HepG2 (cell line): Measurements from ENCODE around the gene RAC3. TPM values are rescaled to one million over a fixed set of nuclear protein-coding genes. Genes with fewer than 3 reads are reported as not detected.

Experiments used
- CAMTA2 ChIP-seq: sonication (generic); formaldehyde crosslinking; IDR thresholded peaks from 2 replicates; pipeline ENCODE4 v1.4.0; 2020; ENCODE audit warnings: mild to moderate bottlenecking, missing genetic modification reagents, borderline replicate concordance
- CEBPB ChIP-seq: IDR thresholded peaks from 2 replicates; pipeline ENCODE4 v1.6.1; 2011; ENCODE audit warnings: low read depth, low read length, improper control_type of control experiment, borderline replicate concordance
- FOXP1 ChIP-seq, 2 experiments: fragments of 450-650 bp in 1 of 2; IDR thresholded peaks; 2 replicates each; pipeline ENCODE4 v1.6.1; 2017 to 2018; ENCODE audit warnings: antibody characterized with exemption in 1 of 2
- HES4 ChIP-seq: sonication (generic); formaldehyde crosslinking; IDR thresholded peaks from 2 replicates; pipeline ENCODE4 v1.9.0; 2021; ENCODE audit warnings: mild to moderate bottlenecking, missing genetic modification reagents, borderline replicate concordance
- HNF4A ChIP-seq: sonication (generic); formaldehyde crosslinking; IDR thresholded peaks from 2 replicates; pipeline ENCODE4 v1.4.0; 2020; ENCODE audit warnings: missing genetic modification reagents
- KMT2A ChIP-seq: sonication (generic); formaldehyde crosslinking; IDR thresholded peaks from 2 replicates; pipeline ENCODE4 v1.4.0; 2020; ENCODE audit warnings: missing genetic modification reagents
- MAFF ChIP-seq: IDR thresholded peaks from 2 replicates; pipeline ENCODE4 v1.6.1; 2011; ENCODE audit warnings: low read depth, low read length, improper control_type of control experiment
- MBD4 ChIP-seq: IDR thresholded peaks from 2 replicates; pipeline ENCODE4 v1.6.1; 2012; ENCODE audit warnings: low read length, inconsistent platforms, borderline replicate concordance
- NFYB ChIP-seq: sonication (generic); formaldehyde crosslinking; IDR thresholded peaks from 2 replicates; pipeline ENCODE4 v1.4.0; 2020; ENCODE audit warnings: missing genetic modification reagents
- NR2C2 ChIP-seq: sonication (generic); formaldehyde crosslinking; IDR thresholded peaks from 2 replicates; pipeline ENCODE4 v1.4.0; 2020; ENCODE audit warnings: missing genetic modification reagents, mild to moderate bottlenecking, moderate library complexity, borderline replicate concordance
- PAF1 ChIP-seq: IDR thresholded peaks from 2 replicates; pipeline ENCODE4 v1.6.1; 2016; ENCODE audit warnings: missing genetic modification reagents, missing compliant biosample characterization
- RELA ChIP-seq: sonication (generic); formaldehyde crosslinking; IDR thresholded peaks from 2 replicates; pipeline ENCODE4 v1.4.0; 2020; ENCODE audit warnings: missing genetic modification reagents
- SRSF1 ChIP-seq: fragments of 200-400 bp; formaldehyde crosslinking; optimal IDR thresholded peaks from 2 replicates; pipeline ENCODE3; 2017; ENCODE audit warnings: mild to moderate bottlenecking, low read depth, low read length, moderate library complexity
- ZBTB38 ChIP-seq: sonication (generic); formaldehyde crosslinking; IDR thresholded peaks from 2 replicates; pipeline ENCODE4 v1.5.1; 2020; ENCODE audit warnings: mild to moderate bottlenecking, missing genetic modification reagents
- ZNF446 ChIP-seq: sonication (generic); formaldehyde crosslinking; IDR thresholded peaks from 2 replicates; pipeline ENCODE4 v1.5.0; 2020; ENCODE audit warnings: mild to moderate bottlenecking, missing genetic modification reagents
- ZNF556 ChIP-seq: sonication (generic); formaldehyde crosslinking; IDR thresholded peaks from 2 replicates; pipeline ENCODE4 v1.4.0; 2020; ENCODE audit warnings: mild to moderate bottlenecking, missing genetic modification reagents, borderline replicate concordance
- ZSCAN31 ChIP-seq: sonication (generic); formaldehyde crosslinking; IDR thresholded peaks from 2 replicates; pipeline ENCODE4 v1.5.0; 2020; ENCODE audit warnings: low read depth, mild to moderate bottlenecking, missing genetic modification reagents
- polyA plus RNA-seq, 8 experiments: library from polyadenylated mRNA; depleted of rRNA in 3 of 8; stranded (reverse) in 7 of 8; unstranded in 1 of 8; fragments of >200 nt; fragmentation: Illumina TruSeq in 4 of 8; extraction: Trizol in 4 of 8; gene quantifications; 2 replicates each; pipeline versions ENCODE4 v1.2.1 to v1.2.3, GENCODE V29; 2011 to 2016; ENCODE audit warnings: low read depth in 4 of 8, missing spikeins in 1 of 8, mixed read lengths in 1 of 8; ENCODE audit not compliant: insufficient read depth in 1 of 8
- total RNA-seq, 5 experiments: library from RNA; depleted of rRNA; stranded (reverse); fragments of >200 nt; fragmentation: Illumina TruSeq; extraction: Trizol; gene quantifications; 2 replicates each; pipeline ENCODE4 v1.2.3, GENCODE V29; 2016; ENCODE audit warnings: low read depth in 1 of 5
- TF ChIP-seq, protein P1 (sequence below): sonication (generic); formaldehyde crosslinking; IDR thresholded peaks from 2 replicates; pipeline ENCODE4 v1.4.0; 2020; ENCODE audit warnings: missing genetic modification reagents, borderline replicate concordance
- TF ChIP-seq, protein P2 (sequence below): sonication (generic); formaldehyde crosslinking; conservative IDR thresholded peaks from 2 replicates; pipeline ENCODE4 v1.4.0; 2020; ENCODE audit warnings: mild to moderate bottlenecking, missing genetic modification reagents, moderate library complexity
- TF ChIP-seq, protein P3 (sequence below): IDR thresholded peaks from 2 replicates; pipeline ENCODE4 v1.6.1; 2016; ENCODE audit warnings: mild to moderate bottlenecking

RAC3 gene
- total and polyA plus RNA-seq, 2 of the 13 experiments (the other 11 are each of a cell fraction or from before 2014, with no cell fraction given) = 10.5 to 21.3 TPM

DNA sequence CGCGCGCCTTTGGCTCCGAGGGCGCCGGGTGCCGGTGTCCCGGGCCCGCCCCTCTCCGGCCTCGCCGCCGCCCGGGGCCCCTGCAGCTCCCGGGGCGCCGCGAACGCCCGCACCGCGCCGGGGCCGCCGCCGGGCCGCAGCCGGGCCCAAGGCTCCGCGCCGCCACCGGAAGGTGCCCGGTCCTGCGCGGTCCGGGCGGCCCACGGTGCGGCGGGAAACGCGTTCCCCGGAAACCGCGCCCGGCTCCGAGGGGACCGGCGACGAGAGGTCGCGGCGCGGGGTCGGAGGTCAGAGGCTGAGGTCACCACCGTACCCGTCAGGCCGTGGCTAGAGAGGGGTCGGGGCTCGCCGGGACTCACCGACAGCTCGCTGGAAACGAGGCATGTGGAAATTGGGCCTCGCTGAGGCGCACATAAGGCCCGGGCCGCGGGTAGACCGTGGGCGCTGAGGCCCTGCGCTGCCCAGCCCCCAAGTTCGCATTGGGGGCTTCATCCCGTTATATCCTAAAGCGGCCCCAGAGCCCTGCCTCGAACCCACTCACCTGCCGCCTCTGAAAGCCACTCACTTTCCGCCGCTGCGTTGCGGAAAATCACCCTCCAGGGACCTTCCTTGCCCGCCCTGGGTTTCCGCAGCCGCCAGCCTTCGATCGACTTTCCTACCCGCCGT is 34.3 kb downstream of the RAC3 start, which contains the start of gene DUS1L (continued):
- TF ChIP-seq HES4 (CRISPR knock-in tag) = 0 out of 2 replicates have a peak, but pooled peaks have one; percentile 56
- TF ChIP-seq KMT2A (CRISPR knock-in tag) = peak; percentile 98
- peak; percentile 100 for TF ChIP-seq ZBTB38
- TF ChIP-seq SRSF1 = no peak
- TF ChIP-seq ZNF556 (CRISPR knock-in tag) = peak; percentile 97
- peak; percentile 98 for TF ChIP-seq NR2C2 (CRISPR knock-in tag)
- no peak for TF ChIP-seq CAMTA2
- no peak for TF ChIP-seq PAF1 (CRISPR knock-in tag)
- peak; percentile 79; the same call in 1 of the 2 replicates for TF ChIP-seq RELA (CRISPR knock-in tag)
- peak; percentile 45; the same call in 1 of the 2 replicates for TF ChIP-seq NFYB (CRISPR knock-in tag)
- peak; percentile 93 for TF ChIP-seq ZSCAN31
- TF ChIP-seq, protein P1, sequence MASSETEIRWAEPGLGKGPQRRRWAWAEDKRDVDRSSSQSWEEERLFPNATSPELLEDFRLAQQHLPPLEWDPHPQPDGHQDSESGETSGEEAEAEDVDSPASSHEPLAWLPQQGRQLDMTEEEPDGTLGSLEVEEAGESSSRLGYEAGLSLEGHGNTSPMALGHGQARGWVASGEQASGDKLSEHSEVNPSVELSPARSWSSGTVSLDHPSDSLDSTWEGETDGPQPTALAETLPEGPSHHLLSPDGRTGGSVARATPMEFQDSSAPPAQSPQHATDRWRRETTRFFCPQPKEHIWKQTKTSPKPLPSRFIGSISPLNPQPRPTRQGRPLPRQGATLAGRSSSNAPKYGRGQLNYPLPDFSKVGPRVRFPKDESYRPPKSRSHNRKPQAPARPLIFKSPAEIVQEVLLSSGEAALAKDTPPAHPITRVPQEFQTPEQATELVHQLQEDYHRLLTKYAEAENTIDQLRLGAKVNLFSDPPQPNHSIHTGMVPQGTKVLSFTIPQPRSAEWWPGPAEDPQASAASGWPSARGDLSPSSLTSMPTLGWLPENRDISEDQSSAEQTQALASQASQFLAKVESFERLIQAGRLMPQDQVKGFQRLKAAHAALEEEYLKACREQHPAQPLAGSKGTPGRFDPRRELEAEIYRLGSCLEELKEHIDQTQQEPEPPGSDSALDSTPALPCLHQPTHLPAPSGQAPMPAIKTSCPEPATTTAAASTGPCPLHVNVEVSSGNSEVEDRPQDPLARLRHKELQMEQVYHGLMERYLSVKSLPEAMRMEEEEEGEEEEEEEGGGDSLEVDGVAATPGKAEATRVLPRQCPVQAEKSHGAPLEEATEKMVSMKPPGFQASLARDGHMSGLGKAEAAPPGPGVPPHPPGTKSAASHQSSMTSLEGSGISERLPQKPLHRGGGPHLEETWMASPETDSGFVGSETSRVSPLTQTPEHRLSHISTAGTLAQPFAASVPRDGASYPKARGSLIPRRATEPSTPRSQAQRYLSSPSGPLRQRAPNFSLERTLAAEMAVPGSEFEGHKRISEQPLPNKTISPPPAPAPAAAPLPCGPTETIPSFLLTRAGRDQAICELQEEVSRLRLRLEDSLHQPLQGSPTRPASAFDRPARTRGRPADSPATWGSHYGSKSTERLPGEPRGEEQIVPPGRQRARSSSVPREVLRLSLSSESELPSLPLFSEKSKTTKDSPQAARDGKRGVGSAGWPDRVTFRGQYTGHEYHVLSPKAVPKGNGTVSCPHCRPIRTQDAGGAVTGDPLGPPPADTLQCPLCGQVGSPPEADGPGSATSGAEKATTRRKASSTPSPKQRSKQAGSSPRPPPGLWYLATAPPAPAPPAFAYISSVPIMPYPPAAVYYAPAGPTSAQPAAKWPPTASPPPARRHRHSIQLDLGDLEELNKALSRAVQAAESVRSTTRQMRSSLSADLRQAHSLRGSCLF = no peak
- no peak for TF ChIP-seq FOXP1 (IDR thresholded peaks at IDR 0.05)
- peak; percentile 55; the same call in 1 of the 2 replicates for TF ChIP-seq FOXP1 (CRISPR knock-in tag; IDR thresholded peaks at IDR 0.05)
- TF ChIP-seq HNF4A (CRISPR knock-in tag) = peak; percentile 42
- TF ChIP-seq, protein P2, sequence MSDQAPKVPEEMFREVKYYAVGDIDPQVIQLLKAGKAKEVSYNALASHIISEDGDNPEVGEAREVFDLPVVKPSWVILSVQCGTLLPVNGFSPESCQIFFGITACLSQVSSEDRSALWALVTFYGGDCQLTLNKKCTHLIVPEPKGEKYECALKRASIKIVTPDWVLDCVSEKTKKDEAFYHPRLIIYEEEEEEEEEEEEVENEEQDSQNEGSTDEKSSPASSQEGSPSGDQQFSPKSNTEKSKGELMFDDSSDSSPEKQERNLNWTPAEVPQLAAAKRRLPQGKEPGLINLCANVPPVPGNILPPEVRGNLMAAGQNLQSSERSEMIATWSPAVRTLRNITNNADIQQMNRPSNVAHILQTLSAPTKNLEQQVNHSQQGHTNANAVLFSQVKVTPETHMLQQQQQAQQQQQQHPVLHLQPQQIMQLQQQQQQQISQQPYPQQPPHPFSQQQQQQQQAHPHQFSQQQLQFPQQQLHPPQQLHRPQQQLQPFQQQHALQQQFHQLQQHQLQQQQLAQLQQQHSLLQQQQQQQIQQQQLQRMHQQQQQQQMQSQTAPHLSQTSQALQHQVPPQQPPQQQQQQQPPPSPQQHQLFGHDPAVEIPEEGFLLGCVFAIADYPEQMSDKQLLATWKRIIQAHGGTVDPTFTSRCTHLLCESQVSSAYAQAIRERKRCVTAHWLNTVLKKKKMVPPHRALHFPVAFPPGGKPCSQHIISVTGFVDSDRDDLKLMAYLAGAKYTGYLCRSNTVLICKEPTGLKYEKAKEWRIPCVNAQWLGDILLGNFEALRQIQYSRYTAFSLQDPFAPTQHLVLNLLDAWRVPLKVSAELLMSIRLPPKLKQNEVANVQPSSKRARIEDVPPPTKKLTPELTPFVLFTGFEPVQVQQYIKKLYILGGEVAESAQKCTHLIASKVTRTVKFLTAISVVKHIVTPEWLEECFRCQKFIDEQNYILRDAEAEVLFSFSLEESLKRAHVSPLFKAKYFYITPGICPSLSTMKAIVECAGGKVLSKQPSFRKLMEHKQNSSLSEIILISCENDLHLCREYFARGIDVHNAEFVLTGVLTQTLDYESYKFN (CRISPR knock-in tag) = no peak; the same call in 1 of the 2 replicates
- peak; percentile 89 for TF ChIP-seq ZNF446 (CRISPR knock-in tag)
- TF ChIP-seq, protein P3, sequence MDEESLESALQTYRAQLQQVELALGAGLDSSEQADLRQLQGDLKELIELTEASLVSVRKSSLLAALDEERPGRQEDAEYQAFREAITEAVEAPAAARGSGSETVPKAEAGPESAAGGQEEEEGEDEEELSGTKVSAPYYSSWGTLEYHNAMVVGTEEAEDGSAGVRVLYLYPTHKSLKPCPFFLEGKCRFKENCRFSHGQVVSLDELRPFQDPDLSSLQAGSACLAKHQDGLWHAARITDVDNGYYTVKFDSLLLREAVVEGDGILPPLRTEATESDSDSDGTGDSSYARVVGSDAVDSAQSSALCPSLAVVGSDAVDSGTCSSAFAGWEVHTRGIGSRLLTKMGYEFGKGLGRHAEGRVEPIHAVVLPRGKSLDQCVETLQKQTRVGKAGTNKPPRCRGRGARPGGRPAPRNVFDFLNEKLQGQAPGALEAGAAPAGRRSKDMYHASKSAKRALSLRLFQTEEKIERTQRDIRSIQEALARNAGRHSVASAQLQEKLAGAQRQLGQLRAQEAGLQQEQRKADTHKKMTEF = peak; percentile 90; the same call in 1 of the 2 replicates
- TF ChIP-seq MBD4 = no peak
- TF ChIP-seq MAFF = no peak
- no peak for TF ChIP-seq CEBPB
